GM23338 (cell line): Measurements from ENCODE around the gene RGSL1. TPM values are rescaled to one million over a fixed set of nuclear protein-coding genes. Genes with fewer than 3 reads are reported as not detected.

Experiments
- ATAC-seq: fragments of 200-7000 bp; cut with Tn5 transposase; 3 replicates; pipeline ENCODE4 v1.9.1; 2020
- DNase-seq: peaks from one replicate; pipeline ENCODE4 v3.0.0-alpha.2; 2015; ENCODE audit warnings: low spot score
- H2AFZ ChIP-seq: fragments of 200-600 bp; sonication (generic); 2 replicates; pipeline ENCODE4 v1.8.0; 2016; ENCODE audit warnings: antibody characterized with exemption, mild to moderate bottlenecking, moderate library complexity
- H3F3A ChIP-seq: fragments of 200-600 bp; sonication (generic); replicated peaks from 2 replicates; pipeline ENCODE4 v1.8.0; 2017; ENCODE audit warnings: antibody characterized with exemption, mixed run types, low read depth
- H3K27ac ChIP-seq: fragments of 200-600 bp; sonication (generic); 2 replicates; pipeline ENCODE4 v1.6.1; 2016; ENCODE audit warnings: low read depth
- H3K27me3 ChIP-seq: fragments of 200-600 bp; sonication (generic); 2 replicates; pipeline ENCODE4 v1.8.0; 2016; ENCODE audit warnings: mild to moderate bottlenecking, mixed run types, moderate library complexity; ENCODE audit not compliant: insufficient read depth
- H3K36me3 ChIP-seq: fragments of 200-600 bp; sonication (generic); 2 replicates; pipeline ENCODE4 v1.8.0; 2016; ENCODE audit warnings: mild to moderate bottlenecking; ENCODE audit not compliant: insufficient read depth
- H3K4me1 ChIP-seq: fragments of 200-600 bp; sonication (generic); 2 replicates; pipeline ENCODE4 v1.8.0; 2016; ENCODE audit warnings: mild to moderate bottlenecking, moderate library complexity; ENCODE audit not compliant: insufficient read depth
- H3K4me2 ChIP-seq: fragments of 200-600 bp; sonication (generic); 2 replicates; pipeline ENCODE4 v1.7.1; 2017; ENCODE audit warnings: mixed run types
- H3K4me3 ChIP-seq: fragments of 200-600 bp; sonication (generic); 2 replicates; pipeline ENCODE4 v1.6.1; 2016; ENCODE audit warnings: mixed run types
- H3K79me2 ChIP-seq: fragments of 200-600 bp; sonication (generic); replicated peaks from 2 replicates; pipeline ENCODE4 v1.8.0; 2017; ENCODE audit warnings: mild to moderate bottlenecking; ENCODE audit not compliant: insufficient read depth
- H3K9me2 ChIP-seq: fragments of 200-600 bp; sonication (generic); 2 replicates; pipeline ENCODE4 v1.8.0; 2017; ENCODE audit not compliant: insufficient read depth
- H4K20me1 ChIP-seq: fragments of 200-600 bp; sonication (generic); replicated peaks from 2 replicates; pipeline ENCODE4 v1.8.0; 2017; ENCODE audit warnings: mild to moderate bottlenecking; ENCODE audit not compliant: insufficient read depth
- H3K27ac Mint-ChIP-seq: 2 replicates; pipeline ENCODE4 v1.8.0; 2020; ENCODE audit warnings: inconsistent platforms, mild to moderate bottlenecking, moderate library complexity, mixed read lengths
- H3K27me3 Mint-ChIP-seq: 3 replicates; pipeline ENCODE4 v1.8.0; 2022; ENCODE audit warnings: low read depth, mild to moderate bottlenecking, moderate library complexity, mixed read lengths, inconsistent platforms; ENCODE audit not compliant: insufficient read depth, poor library complexity
- H3K36me3 Mint-ChIP-seq: 3 replicates; pipeline ENCODE4 v1.8.0; 2021; ENCODE audit warnings: low read depth, mild to moderate bottlenecking, inconsistent platforms, moderate library complexity, mixed read lengths
- H3K4me1 Mint-ChIP-seq: 3 replicates; pipeline ENCODE4 v1.8.0; 2020; ENCODE audit warnings: mild to moderate bottlenecking, inconsistent platforms, mixed read lengths
- H3K4me3 Mint-ChIP-seq: 3 replicates; pipeline ENCODE4 v1.8.0; 2021; ENCODE audit warnings: moderate library complexity, mild to moderate bottlenecking, inconsistent platforms, mixed read lengths
- H3K9me3 Mint-ChIP-seq: 3 replicates; pipeline ENCODE4 v1.8.0; 2020; ENCODE audit warnings: moderate library complexity, mild to moderate bottlenecking, inconsistent platforms, mixed read lengths
- CREB1 ChIP-seq: fragments of 250-450 bp; sonication (Bioruptor Pico); IDR thresholded peaks from 2 replicates; pipeline ENCODE4 v1.5.0; 2020; ENCODE audit warnings: low read depth, mild to moderate bottlenecking, moderate library complexity
- CTCF ChIP-seq, 2 experiments: fragments of 200-600 bp in 1 of 2; sonication (generic) in 1 of 2; conservative IDR thresholded peaks; 2 replicates each; pipeline versions ENCODE4 v1.5.1 to v1.6.1; 2016 to 2017; ENCODE audit warnings: antibody characterized with exemption in 2 of 2, low read depth in 2 of 2, mild to moderate bottlenecking in 2 of 2, moderate library complexity in 1 of 2
- ETS1 ChIP-seq: IDR thresholded peaks from 2 replicates; pipeline ENCODE4 v1.6.1; 2016; ENCODE audit warnings: antibody characterized with exemption
- EZH2phosphoT487 ChIP-seq: fragments of 200-600 bp; sonication (generic); IDR thresholded peaks from one replicate; pipeline ENCODE4 v1.8.1; 2018; ENCODE audit warnings: antibody characterized with exemption; ENCODE audit not compliant: unreplicated experiment
- NANOG ChIP-seq: IDR thresholded peaks from 2 replicates; pipeline ENCODE4 v1.6.1; 2016; ENCODE audit warnings: antibody characterized with exemption, borderline replicate concordance
- POLR2AphosphoS5 ChIP-seq: IDR thresholded peaks from 2 replicates; pipeline ENCODE4 v1.6.1; 2016; ENCODE audit warnings: antibody characterized with exemption, low read depth
- STAT1 ChIP-seq: IDR thresholded peaks from one replicate; pipeline ENCODE4 v1.6.1; 2016; ENCODE audit warnings: antibody characterized with exemption; ENCODE audit not compliant: unreplicated experiment
- ZNF114 ChIP-seq: fragments of 250-450 bp; sonication (Bioruptor Pico); IDR thresholded peaks from 2 replicates; pipeline ENCODE4 v1.5.0; 2020; ENCODE audit warnings: mild to moderate bottlenecking, moderate library complexity
- polyA plus RNA-seq: library from polyadenylated mRNA; unstranded; fragments of >200 nt; fragmentation: Nextera tagmentation; extraction: Ambion mirVana; gene quantifications from 2 replicates; pipeline ENCODE4 v1.2.1, GENCODE V29; 2016
- total RNA-seq: library from RNA; depleted of rRNA; stranded (reverse); fragments of >200 nt; shearing (Covaris generic); gene quantifications from 2 replicates; pipeline ENCODE4 v1.2.3, GENCODE V29; 2014
- TF ChIP-seq, protein P1 (sequence below): fragments of 250-450 bp; sonication (Bioruptor Pico); IDR thresholded peaks from 2 replicates; pipeline ENCODE4 v1.5.0; 2020; ENCODE audit warnings: mild to moderate bottlenecking, moderate library complexity

Gene RGSL1
- total and polyA plus RNA-seq, 2 experiments from 2014 or later = not detected

GRCh38 chr1:182549346-182549745 is 99.4 kb downstream of the RGSL1 start:
- Histone ChIP-seq H3K27me3 (no peaks in the 10 kb centered on the region), H3K27ac (no peak overlapping the region), H3K36me3 (no peaks in the 10 kb centered on the region), H3K4me1 (no peaks in the 10 kb centered on the region), H3K9me2 (peaks cover 2% of the 10 kb centered on the region), H4K20me1 (no peaks in the 10 kb centered on the region), H2AFZ (peak overlapping the region; percentile 14; the same call in 1 of the 2 replicates), H3F3A (no peaks in the 10 kb centered on the region), H3K4me2 (no peak overlapping the region), H3K79me2 (no peaks in the 10 kb centered on the region), H3K4me3 (no peak overlapping the region)
- H3K4me3 Mint-ChIP-seq = no peak overlapping the region
- 0 out of 3 replicates have a peak, but pooled peaks cover 2% of the 10 kb centered on the region for H3K36me3 Mint-ChIP-seq
- peaks cover 7% of the 10 kb centered on the region; the same call in 2 of the 3 replicates for H3K9me3 Mint-ChIP-seq
- ATAC-seq (no peak), DNase-seq (no peak)
- no peak overlapping the region for H3K27ac Mint-ChIP-seq
- H3K27me3 Mint-ChIP-seq = no peaks in the 10 kb centered on the region
- no peak for TF ChIP-seq ETS1
- no peak for TF ChIP-seq CTCF (conservative IDR thresholded peaks at IDR 0.05; ENCODE audit: low read depth in 2 of 2)
- no peak for TF ChIP-seq NANOG
- H3K4me1 Mint-ChIP-seq = no peaks in the 10 kb centered on the region

- Histone ChIP-seq H3K4me2 (no peak overlapping the region), H3K79me2 (no peaks in the 10 kb centered on the region), H3K9me2 (peaks cover 4% of the 10 kb centered on the region), H4K20me1 (no peaks in the 10 kb centered on the region), H3F3A (no peaks in the 10 kb centered on the region), H3K36me3 (no peaks in the 10 kb centered on the region), H3K4me3 (no peak overlapping the region), H2AFZ (no peak overlapping the region), H3K4me1 (no peaks in the 10 kb centered on the region), H3K27ac (no peak overlapping the region), H3K27me3 (no peaks in the 10 kb centered on the region)
- ATAC-seq (no peak), DNase-seq (no peak)
- H3K27me3 Mint-ChIP-seq = no peaks in the 10 kb centered on the region
- H3K4me3 Mint-ChIP-seq = no peak overlapping the region
- H3K9me3 Mint-ChIP-seq = peaks cover 7% of the 10 kb centered on the region; the same call in 2 of the 3 replicates
- 0 out of 3 replicates have a peak, but pooled peaks cover 2% of the 10 kb centered on the region for H3K36me3 Mint-ChIP-seq
- H3K4me1 Mint-ChIP-seq = no peaks in the 10 kb centered on the region
- no peak overlapping the region for H3K27ac Mint-ChIP-seq
- TF ChIP-seq CREB1 (CRISPR knock-in tag) (no peak), ETS1 (no peak), ZNF114 (no peak), NANOG (no peak), CTCF (conservative IDR thresholded peaks at IDR 0.05; ENCODE audit: low read depth in 2 of 2) (no peak), STAT1 (no peak), POLR2AphosphoS5 (no peak), EZH2phosphoT487 (no peak)
- TF ChIP-seq, protein P1, sequence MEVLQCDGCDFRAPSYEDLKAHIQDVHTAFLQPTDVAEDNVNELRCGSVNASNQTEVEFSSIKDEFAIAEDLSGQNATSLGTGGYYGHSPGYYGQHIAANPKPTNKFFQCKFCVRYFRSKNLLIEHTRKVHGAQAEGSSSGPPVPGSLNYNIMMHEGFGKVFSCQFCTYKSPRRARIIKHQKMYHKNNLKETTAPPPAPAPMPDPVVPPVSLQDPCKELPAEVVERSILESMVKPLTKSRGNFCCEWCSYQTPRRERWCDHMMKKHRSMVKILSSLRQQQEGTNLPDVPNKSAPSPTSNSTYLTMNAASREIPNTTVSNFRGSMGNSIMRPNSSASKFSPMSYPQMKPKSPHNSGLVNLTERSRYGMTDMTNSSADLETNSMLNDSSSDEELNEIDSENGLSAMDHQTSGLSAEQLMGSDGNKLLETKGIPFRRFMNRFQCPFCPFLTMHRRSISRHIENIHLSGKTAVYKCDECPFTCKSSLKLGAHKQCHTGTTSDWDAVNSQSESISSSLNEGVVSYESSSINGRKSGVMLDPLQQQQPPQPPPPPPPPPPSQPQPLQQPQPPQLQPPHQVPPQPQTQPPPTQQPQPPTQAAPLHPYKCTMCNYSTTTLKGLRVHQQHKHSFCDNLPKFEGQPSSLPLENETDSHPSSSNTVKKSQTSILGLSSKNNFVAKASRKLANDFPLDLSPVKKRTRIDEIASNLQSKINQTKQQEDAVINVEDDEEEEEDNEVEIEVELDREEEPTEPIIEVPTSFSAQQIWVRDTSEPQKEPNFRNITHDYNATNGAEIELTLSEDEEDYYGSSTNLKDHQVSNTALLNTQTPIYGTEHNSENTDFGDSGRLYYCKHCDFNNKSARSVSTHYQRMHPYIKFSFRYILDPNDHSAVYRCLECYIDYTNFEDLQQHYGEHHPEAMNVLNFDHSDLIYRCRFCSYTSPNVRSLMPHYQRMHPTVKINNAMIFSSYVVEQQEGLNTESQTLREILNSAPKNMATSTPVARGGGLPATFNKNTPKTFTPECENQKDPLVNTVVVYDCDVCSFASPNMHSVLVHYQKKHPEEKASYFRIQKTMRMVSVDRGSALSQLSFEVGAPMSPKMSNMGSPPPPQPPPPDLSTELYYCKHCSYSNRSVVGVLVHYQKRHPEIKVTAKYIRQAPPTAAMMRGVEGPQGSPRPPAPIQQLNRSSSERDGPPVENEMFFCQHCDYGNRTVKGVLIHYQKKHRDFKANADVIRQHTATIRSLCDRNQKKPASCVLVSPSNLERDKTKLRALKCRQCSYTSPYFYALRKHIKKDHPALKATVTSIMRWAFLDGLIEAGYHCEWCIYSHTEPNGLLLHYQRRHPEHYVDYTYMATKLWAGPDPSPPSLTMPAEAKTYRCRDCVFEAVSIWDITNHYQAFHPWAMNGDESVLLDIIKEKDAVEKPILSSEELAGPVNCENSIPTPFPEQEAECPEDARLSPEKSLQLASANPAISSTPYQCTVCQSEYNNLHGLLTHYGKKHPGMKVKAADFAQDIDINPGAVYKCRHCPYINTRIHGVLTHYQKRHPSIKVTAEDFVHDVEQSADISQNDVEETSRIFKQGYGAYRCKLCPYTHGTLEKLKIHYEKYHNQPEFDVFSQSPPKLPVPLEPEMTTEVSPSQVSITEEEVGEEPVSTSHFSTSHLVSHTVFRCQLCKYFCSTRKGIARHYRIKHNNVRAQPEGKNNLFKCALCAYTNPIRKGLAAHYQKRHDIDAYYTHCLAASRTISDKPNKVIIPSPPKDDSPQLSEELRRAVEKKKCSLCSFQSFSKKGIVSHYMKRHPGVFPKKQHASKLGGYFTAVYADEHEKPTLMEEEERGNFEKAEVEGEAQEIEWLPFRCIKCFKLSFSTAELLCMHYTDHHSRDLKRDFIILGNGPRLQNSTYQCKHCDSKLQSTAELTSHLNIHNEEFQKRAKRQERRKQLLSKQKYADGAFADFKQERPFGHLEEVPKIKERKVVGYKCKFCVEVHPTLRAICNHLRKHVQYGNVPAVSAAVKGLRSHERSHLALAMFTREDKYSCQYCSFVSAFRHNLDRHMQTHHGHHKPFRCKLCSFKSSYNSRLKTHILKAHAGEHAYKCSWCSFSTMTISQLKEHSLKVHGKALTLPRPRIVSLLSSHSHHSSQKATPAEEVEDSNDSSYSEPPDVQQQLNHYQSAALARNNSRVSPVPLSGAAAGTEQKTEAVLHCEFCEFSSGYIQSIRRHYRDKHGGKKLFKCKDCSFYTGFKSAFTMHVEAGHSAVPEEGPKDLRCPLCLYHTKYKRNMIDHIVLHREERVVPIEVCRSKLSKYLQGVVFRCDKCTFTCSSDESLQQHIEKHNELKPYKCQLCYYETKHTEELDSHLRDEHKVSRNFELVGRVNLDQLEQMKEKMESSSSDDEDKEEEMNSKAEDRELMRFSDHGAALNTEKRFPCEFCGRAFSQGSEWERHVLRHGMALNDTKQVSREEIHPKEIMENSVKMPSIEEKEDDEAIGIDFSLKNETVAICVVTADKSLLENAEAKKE (CRISPR knock-in tag) = no peak
Measured at GRCh38 chr1:182549811-182550210, 99.9 kb downstream of the RGSL1 start.
